H1 (cell line): ENCODE results near the gene PPP1R12B. TPM values are rescaled to one million over a fixed set of nuclear protein-coding genes. Genes with fewer than 3 reads are reported as not detected.
"Not testable (repeated sequence)": the region's sequence is repeated elsewhere in the genome, so short reads cannot be mapped to it uniquely, and the experiment has no call there.

Experiments
- CTCF ChIA-PET: fragments of 300-600 bp; sonication (Branson Sonifier 250); formaldehyde crosslinking; loops from one replicate; lab custom pipeline; 2021; ENCODE audit not compliant: partially characterized antibody; lab: Charles Lee
- POLR2A ChIA-PET: fragments of 300-600 bp; sonication (Branson Sonifier 250); formaldehyde crosslinking; loops from one replicate; lab custom pipeline; 2021; ENCODE audit warnings: inconsistent platforms; ENCODE audit not compliant: partially characterized antibody; lab: Charles Lee
- DNase-seq, 2 experiments: peaks; one replicate each; pipeline versions ENCODE4 v3.0.0 to v3.0.0-alpha.2; 2010 to 2022; ENCODE audit warnings: low spot score in 2 of 2, low read depth in 1 of 2, mixed read lengths in 1 of 2
- FAIRE-seq: peaks from 2 replicates; lab custom pipeline; 2011; peaks lifted over from hg19 to GRCh38; lab: Jason Lieb, UNC
- H2AFZ ChIP-seq: 2 replicates; pipeline ENCODE4 v1.8.1; 2012; ENCODE audit warnings: low read length, inconsistent platforms
- H2AK5ac ChIP-seq: 2 replicates; pipeline ENCODE4 v1.6.1; 2013; ENCODE audit warnings: low read depth, low read length
- H2BK120ac ChIP-seq: replicated peaks from 2 replicates; pipeline ENCODE3; 2013; ENCODE audit warnings: low read depth, low read length, inconsistent platforms
- H2BK12ac ChIP-seq: 2 replicates; pipeline ENCODE4 v1.6.1; 2013; ENCODE audit warnings: low read depth, low read length
- H2BK15ac ChIP-seq: 2 replicates; pipeline ENCODE4 v1.6.1; 2013; ENCODE audit warnings: low read length
- H2BK20ac ChIP-seq: 2 replicates; pipeline ENCODE4 v1.6.1; 2013; ENCODE audit warnings: low read length
- H2BK5ac ChIP-seq: 2 replicates; pipeline ENCODE4 v1.6.1; 2013; ENCODE audit warnings: low read depth, low read length
- H3K14ac ChIP-seq: 2 replicates; pipeline ENCODE4 v1.6.1; 2013; ENCODE audit warnings: inconsistent platforms; ENCODE audit not compliant: insufficient read length
- H3K18ac ChIP-seq: 2 replicates; pipeline ENCODE4 v1.6.1; 2013; ENCODE audit warnings: low read length; ENCODE audit errors: extremely low read depth
- H3K23ac ChIP-seq: 2 replicates; pipeline ENCODE4 v1.6.1; 2013; ENCODE audit warnings: inconsistent platforms; ENCODE audit not compliant: insufficient read length
- H3K23me2 ChIP-seq: 2 replicates; pipeline ENCODE4 v1.6.1; 2013; ENCODE audit warnings: low read depth, low read length
- H3K27ac ChIP-seq: 2 replicates; pipeline ENCODE4 v1.6.1; 2011; ENCODE audit warnings: low read depth, low read length, inconsistent platforms
- H3K27me3 ChIP-seq, 4 experiments: replicated peaks in 1 of 4; 1 replicate in 1 of 4; 2 replicates in 3 of 4; pipeline versions ENCODE4 v1.6.1 to v1.8.1; 2011 to 2013; ENCODE audit warnings: low read length in 3 of 4, mild to moderate bottlenecking in 3 of 4, inconsistent platforms in 2 of 4, mixed read lengths in 2 of 4, moderate library complexity in 1 of 4; ENCODE audit not compliant: control insufficient read depth in 3 of 4, insufficient read depth in 3 of 4; ENCODE audit errors: extremely low read depth in 1 of 4
- H3K36me3 ChIP-seq, 4 experiments: 2 replicates each; pipeline versions ENCODE4 v1.6.1 to v1.8.1; 2011 to 2013; ENCODE audit warnings: mild to moderate bottlenecking in 4 of 4, low read length in 3 of 4, moderate library complexity in 2 of 4, control low read depth in 1 of 4, inconsistent platforms in 1 of 4; ENCODE audit not compliant: insufficient read depth in 4 of 4, control insufficient read depth in 2 of 4
- H3K4ac ChIP-seq: replicated peaks from 2 replicates; pipeline ENCODE3; 2013; ENCODE audit warnings: low read length, low read depth, mixed read lengths, inconsistent platforms; ENCODE audit not compliant: insufficient read length
- H3K4me1 ChIP-seq, 4 experiments: replicated peaks in 1 of 4; 1 replicate in 1 of 4; 2 replicates in 3 of 4; pipeline versions ENCODE4 v1.6.1 to v1.8.1; 2011 to 2013; ENCODE audit warnings: low read length in 3 of 4, inconsistent platforms in 2 of 4, mixed read lengths in 1 of 4; ENCODE audit not compliant: insufficient read depth in 4 of 4, control insufficient read depth in 3 of 4
- H3K4me2 ChIP-seq, 2 experiments: 2 replicates each; pipeline versions ENCODE4 v1.6.1 to v1.8.1; 2011 to 2013; ENCODE audit warnings: low read depth in 2 of 2, low read length in 2 of 2, control low read depth in 1 of 2, inconsistent platforms in 1 of 2, mild to moderate bottlenecking in 1 of 2; ENCODE audit not compliant: insufficient read depth in 1 of 2
- H3K4me3 ChIP-seq, 4 experiments: fragments of 200-600, 300-600 bp in 1 of 4; sonication (generic), shearing (Covaris generic), sonication (Bioruptor Twin) in 1 of 4; 2 replicates each; pipeline versions ENCODE4 v1.5.1 to v1.8.1; 2011 to 2016; ENCODE audit warnings: low read length in 4 of 4, low read depth in 3 of 4, control low read depth in 2 of 4, inconsistent platforms in 2 of 4, mild to moderate bottlenecking in 2 of 4, mixed read lengths in 1 of 4, moderate library complexity in 1 of 4; ENCODE audit not compliant: insufficient read depth in 2 of 4; ENCODE audit errors: extremely low read depth in 1 of 4
- H3K56ac ChIP-seq: replicated peaks from 2 replicates; pipeline ENCODE3; 2013; ENCODE audit warnings: low read depth, mild to moderate bottlenecking, mixed read lengths, low read length, inconsistent platforms; ENCODE audit not compliant: insufficient read length
- H3K79me1 ChIP-seq: 2 replicates; pipeline ENCODE4 v1.6.1; 2013; ENCODE audit warnings: low read depth, low read length, control low read depth
- H3K79me2 ChIP-seq, 2 experiments: 2 replicates each; pipeline versions ENCODE4 v1.6.1 to v1.8.1; 2012 to 2013; ENCODE audit warnings: low read length in 2 of 2, mild to moderate bottlenecking in 2 of 2, inconsistent platforms in 1 of 2; ENCODE audit not compliant: insufficient read depth in 2 of 2, control insufficient read depth in 1 of 2
- H3K9ac ChIP-seq, 4 experiments: replicated peaks in 1 of 4; 1 replicate in 1 of 4; 2 replicates in 3 of 4; pipeline versions ENCODE4 v1.6.1 to v1.8.1; 2011 to 2013; ENCODE audit warnings: low read depth in 3 of 4, low read length in 3 of 4, control low read depth in 2 of 4, mild to moderate bottlenecking in 2 of 4, moderate library complexity in 2 of 4, inconsistent platforms in 1 of 4; ENCODE audit errors: extremely low read depth in 1 of 4
- H3K9me3 ChIP-seq, 2 experiments: 2 replicates each; pipeline versions ENCODE4 v1.6.1 to v1.8.1; 2012 to 2013; ENCODE audit warnings: mild to moderate bottlenecking in 2 of 2, moderate library complexity in 2 of 2, control low read depth in 1 of 2, inconsistent platforms in 1 of 2, low read depth in 1 of 2, low read length in 1 of 2, mixed read lengths in 1 of 2; ENCODE audit not compliant: insufficient read depth in 2 of 2
- H4K20me1 ChIP-seq, 2 experiments: replicated peaks in 1 of 2; 2 replicates each; pipeline versions ENCODE3 to v1.8.1; 2011 to 2013; ENCODE audit warnings: inconsistent platforms in 2 of 2, low read length in 2 of 2, mild to moderate bottlenecking in 1 of 2; ENCODE audit not compliant: insufficient read depth in 2 of 2, control insufficient read depth in 1 of 2
- H4K5ac ChIP-seq: 2 replicates; pipeline ENCODE4 v1.6.1; 2013; ENCODE audit warnings: low read length, low read depth, mixed read lengths, inconsistent platforms; ENCODE audit not compliant: insufficient read length
- H4K8ac ChIP-seq: 2 replicates; pipeline ENCODE4 v1.8.0; 2013; ENCODE audit warnings: mild to moderate bottlenecking, moderate library complexity, low read length, inconsistent platforms; ENCODE audit not compliant: insufficient read depth; ENCODE audit errors: extremely low read depth
- H4K91ac ChIP-seq: replicated peaks from 2 replicates; pipeline ENCODE3; 2013; ENCODE audit warnings: low read length, mixed read lengths, inconsistent platforms; ENCODE audit not compliant: insufficient read length
- JUND ChIP-seq: IDR thresholded peaks from 2 replicates; pipeline ENCODE4 v1.6.1; 2011; ENCODE audit warnings: mild to moderate bottlenecking, improper control_type of control experiment, low read length
- RAD21 ChIP-seq, 2 experiments: IDR thresholded peaks in 1 of 2; conservative IDR thresholded peaks in 1 of 2; 2 replicates each; pipeline ENCODE4 v1.6.1; 2011; ENCODE audit warnings: low read depth in 2 of 2, low read length in 2 of 2, improper control_type of control experiment in 1 of 2, inconsistent platforms in 1 of 2, mild to moderate bottlenecking in 1 of 2, moderate library complexity in 1 of 2
- WGBS, 2 experiments: shearing (Covaris generic) in 1 of 2; methylation state at CpG; one replicate each; pipeline versions ENCODE4 v1.1.6 to v1.1.7; 2013 to 2015; ENCODE audit warnings: low lambda C conversion rate in 2 of 2, mixed read lengths in 2 of 2, inconsistent platforms in 1 of 2, low coverage in 1 of 2, missing lambda C conversion rate in 1 of 2; ENCODE audit not compliant: insufficient replicate concordance in 2 of 2, insufficient coverage in 1 of 2, insufficient read length in 1 of 2; ENCODE audit errors: extremely low coverage in 1 of 2, missing lambda C conversion rate in 1 of 2; 5-methylcytosine and 5-hydroxymethylcytosine counted together
- polyA plus RNA-seq, 7 experiments: library from polyadenylated mRNA; depleted of rRNA in 3 of 7; stranded (reverse) in 5 of 7; unstranded in 2 of 7; fragments of >200 nt in 5 of 7; fragments of 200-250 nt in 2 of 7; gene quantifications; 1 replicate in 5 of 7; 2 replicates in 1 of 7; 4 replicates in 1 of 7; pipeline versions ENCODE4 v1.2.1 to v1.2.3, GENCODE V29; 2011 to 2013; ENCODE audit warnings: missing spikeins in 2 of 7, mixed read lengths in 2 of 7
- total RNA-seq: library from RNA; stranded (reverse); fragmentation: NEBNext Ultra II Directional; extraction: Animal tissue kit (Norgen Biotek cat#: 25700); gene quantifications from 2 replicates; pipeline ENCODE4 v1.2.1, GENCODE V29; 2021
- TF ChIP-seq, protein P1 (sequence below), 3 experiments: IDR thresholded peaks; 1 replicate in 2 of 3; 2 replicates in 1 of 3; pipeline versions ENCODE4 v1.5.1 to v1.6.1; 2011; ENCODE audit warnings: low read length in 3 of 3, mild to moderate bottlenecking in 3 of 3, inconsistent platforms in 2 of 3, low read depth in 1 of 3, moderate library complexity in 1 of 3; ENCODE audit not compliant: insufficient read depth in 1 of 3; ENCODE audit errors: control extremely low read depth in 1 of 3

Gene PPP1R12B
- total and polyA plus RNA-seq, 2 of the 8 experiments (the other 6 are each of a cell fraction or from before 2014, with no cell fraction given), result 7.9 to 18.7 TPM

- 86% methylated on average over 3 of the region's 3 CpGs; no CpG with 5 or more reads in 1 of the 2 experiments for WGBS, 2 experiments
- H4K20me1 ChIP-seq, H3K56ac ChIP-seq, H2AFZ ChIP-seq, H4K91ac ChIP-seq, H3K18ac ChIP-seq, H3K4ac ChIP-seq, FAIRE-seq, H4K8ac ChIP-seq, H3K27ac ChIP-seq, H2BK15ac ChIP-seq, H2BK120ac ChIP-seq, H3K27me3 ChIP-seq, H3K4me2 ChIP-seq, H2BK12ac ChIP-seq, H3K79me1 ChIP-seq, POLR2A ChIA-PET, H3K23ac ChIP-seq, H3K9me3 ChIP-seq, H4K5ac ChIP-seq, H3K9ac ChIP-seq, H3K36me3 ChIP-seq, H2BK5ac ChIP-seq, H3K4me1 ChIP-seq, H3K23me2 ChIP-seq, H2AK5ac ChIP-seq, DNase-seq, H3K14ac ChIP-seq, H2BK20ac ChIP-seq, H3K4me3 ChIP-seq, H3K79me2 ChIP-seq: not testable (repeated sequence)
- TF ChIP-seq, protein P1, sequence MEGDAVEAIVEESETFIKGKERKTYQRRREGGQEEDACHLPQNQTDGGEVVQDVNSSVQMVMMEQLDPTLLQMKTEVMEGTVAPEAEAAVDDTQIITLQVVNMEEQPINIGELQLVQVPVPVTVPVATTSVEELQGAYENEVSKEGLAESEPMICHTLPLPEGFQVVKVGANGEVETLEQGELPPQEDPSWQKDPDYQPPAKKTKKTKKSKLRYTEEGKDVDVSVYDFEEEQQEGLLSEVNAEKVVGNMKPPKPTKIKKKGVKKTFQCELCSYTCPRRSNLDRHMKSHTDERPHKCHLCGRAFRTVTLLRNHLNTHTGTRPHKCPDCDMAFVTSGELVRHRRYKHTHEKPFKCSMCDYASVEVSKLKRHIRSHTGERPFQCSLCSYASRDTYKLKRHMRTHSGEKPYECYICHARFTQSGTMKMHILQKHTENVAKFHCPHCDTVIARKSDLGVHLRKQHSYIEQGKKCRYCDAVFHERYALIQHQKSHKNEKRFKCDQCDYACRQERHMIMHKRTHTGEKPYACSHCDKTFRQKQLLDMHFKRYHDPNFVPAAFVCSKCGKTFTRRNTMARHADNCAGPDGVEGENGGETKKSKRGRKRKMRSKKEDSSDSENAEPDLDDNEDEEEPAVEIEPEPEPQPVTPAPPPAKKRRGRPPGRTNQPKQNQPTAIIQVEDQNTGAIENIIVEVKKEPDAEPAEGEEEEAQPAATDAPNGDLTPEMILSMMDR (IDR thresholded peaks at IDR 0.05; ENCODE audit: control extremely low read depth in 1 of 3, insufficient read depth in 1 of 3, low read depth in 1 of 3, low read length in 3 of 3), result peak in 1 of 3 experiments; percentile 1; a peak in 1 of 4 replicates
- TF ChIP-seq RAD21 (IDR thresholded peaks at IDR 0.05 in 1 of 2, conservative IDR thresholded peaks at IDR 0.05 in 1 of 2; ENCODE audit: low read depth in 2 of 2, low read length in 2 of 2), result peak in 1 of 2 experiments; percentile 2; a peak in 1 of 4 replicates
- peak; percentile 50; the same call in 1 of the 2 replicates for TF ChIP-seq JUND
- CTCF ChIA-PET, result interaction anchor here (0.7 to 3.5 kb wide), 12 partner anchors 24 to 157 kb away, joined by 3 to 8 read pairs (median 6); no protein-coding TSS in a partner anchor
Observed at GRCh38 chr1:202499997-202500396, 151.5 kb downstream of the PPP1R12B start.
